CD4-positive, alpha-beta T cell treated with Interleukin-17A for 1 hour (primary cell): ENCODE results near the gene JOSD1.
"Not testable (repeated sequence)": the region's sequence is repeated elsewhere in the genome, so short reads cannot be mapped to it uniquely, and the experiment has no call there.

Source experiments
- DNase-seq: peaks from one replicate; pipeline ENCODE4 v3.0.0-alpha.2; 2020

The JOSD1 gene

GRCh38 chr22:38675833-38676232, 24.9 kb downstream of the JOSD1 start:
- no peak for DNase-seq

- DNase-seq, result no peak
Measured at GRCh38 chr22:38674888-38675287, 25.9 kb downstream of the JOSD1 start.

- DNase-seq, result peak; percentile 26
Measured at GRCh38 chr22:38657045-38657909, 43.5 kb downstream of the JOSD1 start.

- DNase-seq, result peak; percentile 88
Measured at GRCh38 chr22:38656256-38657044, 44.3 kb downstream of the JOSD1 start, which contains the start of the genes CBY1 and FAM227A. Gene CBY1 (plus strand): TSS chr22:38656638. CDS start chr22:38668055, 11,417 bp downstream. Gene FAM227A (minus strand): TSS chr22:38656392. CDS start chr22:38650168, 6,224 bp downstream.

GRCh38 chr22:38655519-38656255, 45.1 kb downstream of the JOSD1 start:
- DNase-seq, result no peak

GRCh38 chr22:38653741-38654140, 47.0 kb downstream of the JOSD1 start:
- no peak for DNase-seq

GRCh38 chr22:38652859-38653258, 47.9 kb downstream of the JOSD1 start:
- peak; percentile 4 for DNase-seq

- no peak for DNase-seq
Measured at GRCh38 chr22:38649841-38650522, 50.8 kb downstream of the JOSD1 start.

GRCh38 chr22:38645430-38645829, 55.3 kb downstream of the JOSD1 start:
- no peak for DNase-seq

GRCh38 chr22:38644245-38644644, 56.5 kb downstream of the JOSD1 start:
- DNase-seq, result not testable (repeated sequence)

GRCh38 chr22:38641476-38642040, 59.2 kb downstream of the JOSD1 start:
- no peak for DNase-seq

GRCh38 chr22:38638728-38639127, 62.0 kb downstream of the JOSD1 start:
- DNase-seq, result no peak

- no peak for DNase-seq
Measured at GRCh38 chr22:38638216-38638615, 62.5 kb downstream of the JOSD1 start.
